ENCODE results near the gene ZNF580.

DNA sequence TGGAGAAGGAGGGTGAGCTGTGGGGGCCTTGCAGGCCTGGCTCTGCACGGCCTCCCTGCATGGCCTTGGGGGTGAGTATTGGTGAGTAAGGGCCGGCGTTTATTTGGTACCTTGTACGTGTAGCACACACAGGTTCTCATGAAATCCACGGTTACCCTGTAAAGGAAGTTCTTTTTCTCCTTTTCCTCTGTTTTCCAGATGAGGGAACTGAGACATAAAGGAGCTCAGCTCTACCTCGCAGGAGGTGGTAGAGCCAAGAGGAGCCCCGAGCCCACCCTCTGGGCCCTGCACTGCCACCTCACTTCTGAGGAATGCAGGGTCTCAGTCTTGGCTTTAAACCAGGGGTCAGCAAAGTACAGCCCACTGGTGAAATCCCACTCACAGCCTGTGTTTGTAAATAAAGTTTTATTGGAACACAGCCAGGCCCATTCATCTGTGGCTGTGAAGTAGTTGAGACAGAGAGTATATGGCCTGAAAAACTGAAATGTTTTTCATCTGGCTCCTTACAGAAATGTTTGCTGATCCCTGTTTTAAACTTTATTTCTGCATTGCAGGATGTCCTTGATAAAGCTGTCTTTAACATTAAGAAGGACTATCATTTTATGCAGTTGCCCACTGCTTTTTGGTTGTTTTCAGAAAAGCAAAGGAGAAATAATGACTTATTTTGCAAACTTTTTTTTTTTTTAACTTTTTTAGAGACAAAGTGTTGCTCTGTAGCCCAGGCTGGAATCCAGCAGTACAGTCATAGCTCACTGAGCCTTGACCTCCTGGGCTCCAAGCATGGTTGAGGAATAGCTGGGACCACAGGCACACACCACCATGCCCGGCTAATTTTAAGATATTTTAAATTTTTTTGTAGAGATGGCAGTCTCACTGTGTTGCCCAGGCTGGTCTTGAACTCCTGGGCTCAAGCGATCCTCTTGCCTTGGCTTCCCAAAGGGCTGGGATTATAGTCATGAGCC lies 40.6 kb downstream of the ZNF580 start:
- TF ChIP-seq, protein P1, sequence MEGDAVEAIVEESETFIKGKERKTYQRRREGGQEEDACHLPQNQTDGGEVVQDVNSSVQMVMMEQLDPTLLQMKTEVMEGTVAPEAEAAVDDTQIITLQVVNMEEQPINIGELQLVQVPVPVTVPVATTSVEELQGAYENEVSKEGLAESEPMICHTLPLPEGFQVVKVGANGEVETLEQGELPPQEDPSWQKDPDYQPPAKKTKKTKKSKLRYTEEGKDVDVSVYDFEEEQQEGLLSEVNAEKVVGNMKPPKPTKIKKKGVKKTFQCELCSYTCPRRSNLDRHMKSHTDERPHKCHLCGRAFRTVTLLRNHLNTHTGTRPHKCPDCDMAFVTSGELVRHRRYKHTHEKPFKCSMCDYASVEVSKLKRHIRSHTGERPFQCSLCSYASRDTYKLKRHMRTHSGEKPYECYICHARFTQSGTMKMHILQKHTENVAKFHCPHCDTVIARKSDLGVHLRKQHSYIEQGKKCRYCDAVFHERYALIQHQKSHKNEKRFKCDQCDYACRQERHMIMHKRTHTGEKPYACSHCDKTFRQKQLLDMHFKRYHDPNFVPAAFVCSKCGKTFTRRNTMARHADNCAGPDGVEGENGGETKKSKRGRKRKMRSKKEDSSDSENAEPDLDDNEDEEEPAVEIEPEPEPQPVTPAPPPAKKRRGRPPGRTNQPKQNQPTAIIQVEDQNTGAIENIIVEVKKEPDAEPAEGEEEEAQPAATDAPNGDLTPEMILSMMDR (IDR thresholded peaks at IDR 0.05) = no peak
- no peak for TF ChIP-seq POLR2A (IDR thresholded peaks at IDR 0.05)

All from ovary (tissue), 3 donors.